Measurements from ENCODE around the gene SLC9B2. TPM values are rescaled to one million over a fixed set of nuclear protein-coding genes. Genes with fewer than 3 reads are reported as not detected.

Gene SLC9B2
- total RNA-seq, 1 donor from 2014 or later: 23.3 TPM

DNA sequence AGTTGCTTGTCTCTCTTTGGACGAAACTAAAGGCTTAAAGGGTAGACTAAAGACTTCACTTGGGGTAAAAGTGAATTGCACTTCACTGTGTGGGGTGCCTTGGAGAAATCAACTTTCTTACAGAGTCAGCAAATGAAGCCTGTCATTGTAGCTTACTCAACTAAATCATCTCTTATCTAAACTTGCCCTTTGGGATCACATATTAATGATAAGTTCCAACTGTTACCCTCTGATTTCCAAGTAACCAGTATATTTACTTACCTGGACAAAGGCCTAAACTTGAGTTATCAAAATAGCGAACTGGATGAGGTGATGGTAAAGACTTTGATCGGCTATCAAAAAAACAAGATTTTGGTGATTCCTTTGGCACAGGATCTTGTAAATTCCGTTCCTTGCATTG, 32.0 kb upstream of the SLC9B2 start:
- Histone ChIP-seq H3K4me3 (no peak overlapping the region), H3K27me3 (no peaks in the 10 kb centered on the region), H3K9me3 (no peaks in the 10 kb centered on the region), H3K27ac (no peak overlapping the region), H3K36me3 (no peaks in the 10 kb centered on the region), H3K4me1 (no peaks in the 10 kb centered on the region)
- TF ChIP-seq, protein P1, sequence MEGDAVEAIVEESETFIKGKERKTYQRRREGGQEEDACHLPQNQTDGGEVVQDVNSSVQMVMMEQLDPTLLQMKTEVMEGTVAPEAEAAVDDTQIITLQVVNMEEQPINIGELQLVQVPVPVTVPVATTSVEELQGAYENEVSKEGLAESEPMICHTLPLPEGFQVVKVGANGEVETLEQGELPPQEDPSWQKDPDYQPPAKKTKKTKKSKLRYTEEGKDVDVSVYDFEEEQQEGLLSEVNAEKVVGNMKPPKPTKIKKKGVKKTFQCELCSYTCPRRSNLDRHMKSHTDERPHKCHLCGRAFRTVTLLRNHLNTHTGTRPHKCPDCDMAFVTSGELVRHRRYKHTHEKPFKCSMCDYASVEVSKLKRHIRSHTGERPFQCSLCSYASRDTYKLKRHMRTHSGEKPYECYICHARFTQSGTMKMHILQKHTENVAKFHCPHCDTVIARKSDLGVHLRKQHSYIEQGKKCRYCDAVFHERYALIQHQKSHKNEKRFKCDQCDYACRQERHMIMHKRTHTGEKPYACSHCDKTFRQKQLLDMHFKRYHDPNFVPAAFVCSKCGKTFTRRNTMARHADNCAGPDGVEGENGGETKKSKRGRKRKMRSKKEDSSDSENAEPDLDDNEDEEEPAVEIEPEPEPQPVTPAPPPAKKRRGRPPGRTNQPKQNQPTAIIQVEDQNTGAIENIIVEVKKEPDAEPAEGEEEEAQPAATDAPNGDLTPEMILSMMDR (IDR thresholded peaks at IDR 0.05): no peak
- TF ChIP-seq POLR2AphosphoS5 (IDR thresholded peaks at IDR 0.05; ENCODE audit: insufficient read depth in 1 of 2, low read depth in 1 of 2): no peak
- no peak for TF ChIP-seq POLR2A (IDR thresholded peaks at IDR 0.05)
- DNase-seq (ENCODE audit: extremely low spot score in 2 of 2): no peak
- intact Hi-C loops (cut with DNase I): no loop called here

DNA sequence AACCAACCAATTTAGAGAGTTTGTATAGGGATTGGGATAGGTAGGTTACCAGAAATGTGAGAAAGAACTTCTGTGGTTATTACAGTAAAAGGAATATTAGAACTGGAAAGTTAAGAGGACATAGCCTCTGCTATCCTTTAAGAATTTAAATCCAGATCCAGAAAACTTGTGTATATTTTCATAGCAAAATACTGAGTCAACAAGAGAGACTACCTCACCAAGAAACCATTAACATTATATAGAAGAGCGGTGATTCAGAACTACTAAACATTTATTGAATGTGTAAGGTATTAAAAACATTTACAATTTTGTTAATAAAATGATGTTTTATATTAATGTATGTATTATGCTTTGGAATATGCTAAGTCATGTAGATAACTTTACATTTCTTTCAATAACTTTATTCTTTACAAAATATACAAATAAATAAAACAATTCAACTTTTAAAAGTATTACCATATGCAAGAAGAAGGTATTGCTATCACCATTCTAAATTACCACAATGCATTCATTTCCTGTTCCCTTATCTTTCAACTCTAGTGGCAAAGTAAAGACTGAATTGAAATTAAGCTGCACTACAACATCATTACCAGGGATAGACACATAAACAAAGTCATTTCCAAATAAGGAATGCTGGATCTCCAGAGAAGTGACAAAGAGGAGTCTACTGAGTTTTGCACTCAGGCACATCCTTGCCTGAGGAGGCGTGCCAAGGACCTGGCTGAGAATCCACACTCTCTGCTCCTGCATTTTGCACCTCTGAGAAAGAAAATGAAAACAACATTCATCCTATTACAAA, 29.2 kb upstream of the SLC9B2 start:
- Histone ChIP-seq H3K9me3 (no peaks in the 10 kb centered on the region), H3K27me3 (no peaks in the 10 kb centered on the region), H3K4me1 (no peaks in the 10 kb centered on the region), H3K36me3 (no peaks in the 10 kb centered on the region), H3K27ac (no peak overlapping the region), H3K4me3 (no peak overlapping the region)
- no peak for TF ChIP-seq POLR2AphosphoS5 (IDR thresholded peaks at IDR 0.05; ENCODE audit: insufficient read depth in 1 of 2, low read depth in 1 of 2)
- TF ChIP-seq POLR2A (IDR thresholded peaks at IDR 0.05): no peak
- TF ChIP-seq, protein P1 (IDR thresholded peaks at IDR 0.05): no peak
- intact Hi-C loops (cut with DNase I): no loop called here
- DNase-seq (ENCODE audit: extremely low spot score in 2 of 2): no peak

DNA sequence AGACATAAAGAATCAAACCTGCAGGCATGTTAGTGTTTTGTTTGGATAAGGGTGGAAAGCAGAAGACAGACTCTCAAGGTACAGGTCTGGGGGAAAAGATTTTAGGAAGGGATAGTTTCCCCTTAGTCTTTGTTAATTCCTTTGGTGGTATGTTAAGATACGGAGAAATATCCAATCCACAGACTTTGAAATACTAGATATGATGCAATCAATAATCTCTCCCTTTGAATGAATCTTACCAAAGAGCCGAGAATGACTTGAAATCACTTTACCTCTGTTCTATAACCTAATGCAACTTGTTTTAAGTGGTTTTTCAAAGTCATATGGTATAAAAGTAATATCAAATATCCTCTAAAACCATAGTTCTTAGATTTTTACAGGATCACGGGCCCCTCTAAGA, 28.3 kb upstream of the SLC9B2 start:
- intact Hi-C loops (cut with DNase I): no loop called here

DNA sequence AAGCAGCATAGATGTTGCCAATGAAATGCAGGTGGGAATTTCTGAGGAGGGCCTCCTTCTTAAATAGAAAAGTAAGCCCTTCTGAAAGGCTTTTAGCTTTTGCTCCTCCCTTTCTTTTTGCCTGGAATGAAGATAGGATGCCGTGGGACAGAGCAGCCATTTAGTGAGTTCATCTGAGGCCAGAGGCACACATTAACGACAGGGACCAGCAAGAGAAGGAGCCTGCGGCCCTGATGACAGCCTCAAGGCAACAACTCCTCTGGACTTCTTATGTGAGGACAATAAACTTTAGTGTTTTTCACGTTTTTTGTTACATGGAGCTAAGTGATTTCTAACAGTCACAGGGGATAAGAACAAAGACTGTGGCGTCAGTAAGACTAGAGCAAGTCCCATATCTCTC, 24.1 kb upstream of the SLC9B2 start:
- H3K27ac ChIP-seq: no peak overlapping the region
- H3K4me3 ChIP-seq: no peak overlapping the region
- H3K36me3 ChIP-seq: no peaks in the 10 kb centered on the region
- no peak for DNase-seq (ENCODE audit: extremely low spot score in 2 of 2)
- H3K4me1 ChIP-seq: peaks cover 21% of the 10 kb centered on the region
- TF ChIP-seq, protein P1 (IDR thresholded peaks at IDR 0.05): no peak
- TF ChIP-seq POLR2AphosphoS5 (IDR thresholded peaks at IDR 0.05; ENCODE audit: insufficient read depth in 1 of 2, low read depth in 1 of 2) (no peak), POLR2A (IDR thresholded peaks at IDR 0.05) (no peak)
- H3K27me3 ChIP-seq: no peaks in the 10 kb centered on the region
- H3K9me3 ChIP-seq: no peaks in the 10 kb centered on the region
- intact Hi-C loops (cut with DNase I): no loop called here

More for the DNA sequence above, 28.3 kb upstream of the SLC9B2 start:
- Histone ChIP-seq H3K4me3 (no peak overlapping the region), H3K4me1 (no peaks in the 10 kb centered on the region), H3K27me3 (no peaks in the 10 kb centered on the region), H3K9me3 (no peaks in the 10 kb centered on the region), H3K36me3 (no peaks in the 10 kb centered on the region), H3K27ac (no peak overlapping the region)
- no peak for TF ChIP-seq POLR2AphosphoS5 (IDR thresholded peaks at IDR 0.05; ENCODE audit: insufficient read depth in 1 of 2, low read depth in 1 of 2)
- no peak for DNase-seq (ENCODE audit: extremely low spot score in 2 of 2)

DNA sequence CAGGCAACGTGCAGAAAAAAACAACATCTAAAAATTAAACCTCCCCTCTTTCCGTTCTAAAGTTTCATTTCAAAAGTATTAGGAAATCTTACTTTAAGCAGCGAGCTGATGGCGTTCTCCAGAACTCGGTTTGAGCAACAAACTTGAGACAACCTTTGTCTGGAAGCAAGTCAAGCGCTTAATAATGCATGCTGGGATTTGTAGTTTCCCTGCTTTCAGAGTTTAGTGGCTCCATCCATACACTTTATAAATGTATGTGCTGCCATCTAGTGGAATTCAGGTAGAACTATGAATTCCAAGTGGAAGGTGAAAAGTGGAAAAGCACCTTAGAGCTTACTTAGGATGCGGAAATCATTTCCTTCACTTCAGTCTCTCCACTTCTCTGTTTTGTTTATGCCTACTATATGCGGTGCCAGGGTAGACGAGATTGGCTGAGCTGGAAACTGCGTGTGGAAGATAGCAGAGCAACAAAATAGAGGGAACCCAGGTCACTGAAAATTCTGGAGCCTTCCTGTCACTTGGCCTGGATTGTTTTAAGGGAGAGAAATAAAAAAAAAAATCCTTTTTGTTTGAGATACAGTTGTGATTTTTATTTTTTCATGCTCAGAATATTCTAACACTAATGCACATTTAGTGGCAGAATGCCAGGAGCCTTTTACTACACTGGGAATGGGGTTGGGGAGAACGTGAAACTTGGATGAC, 23.3 kb upstream of the SLC9B2 start, which contains the start of gene BDH2:
Gene BDH2 (minus strand): TSS at position 144 of the 702 bp plus-strand sequence. CDS start 3,580 bp downstream, outside the sequence.
- H3K36me3 ChIP-seq: no peaks in the 10 kb centered on the region
- no peaks in the 10 kb centered on the region for H3K27me3 ChIP-seq
- no peak for DNase-seq (ENCODE audit: extremely low spot score in 2 of 2)
- TF ChIP-seq, protein P1 (IDR thresholded peaks at IDR 0.05): peak; percentile 65 to 90 (median 81)
- peak in 1 of 2 donors; percentile 95 for TF ChIP-seq POLR2AphosphoS5 (IDR thresholded peaks at IDR 0.05; ENCODE audit: insufficient read depth in 1 of 2, low read depth in 1 of 2)
- TF ChIP-seq POLR2A (IDR thresholded peaks at IDR 0.05): peak in 1 of 2 donors; percentile 47
- intact Hi-C loops (cut with DNase I): loop anchor here (10.0 kb wide), 1 partner anchor 655 kb away; no protein-coding TSS in a partner anchor
- peaks cover 21% of the 10 kb centered on the region for H3K4me1 ChIP-seq
- H3K9me3 ChIP-seq: no peaks in the 10 kb centered on the region
- H3K4me3 ChIP-seq: peak within 1 kb of the TSS; percentile 28 to 56
- H3K27ac ChIP-seq: peak within 1 kb of the TSS; percentile 85

All from vagina (tissue), 2 donors.